Natural killer cell (primary cell): ENCODE data around the gene TMEM51. TPM values are rescaled to one million over a fixed set of nuclear protein-coding genes. Genes with fewer than 3 reads are reported as not detected.

Source experiments
- ATAC-seq, 3 donors: fragments of 150-1000 bp in 2 of 3; fragments of 200-7000 bp in 1 of 3; cut with Tn5 transposase; 1 replicate in 1 of 3; 2 replicates in 2 of 3; pipeline ENCODE4 v1.10.0; 2021; ENCODE audit warnings: mild to moderate bottlenecking in 2 of 3, moderate library complexity in 2 of 3
- DNase-seq, 2 donors: peaks; one replicate each; pipeline versions ENCODE4 v3.0.0 to v3.0.0-alpha.2; 2013 to 2021; ENCODE audit warnings: mixed read lengths in 1 of 2
- H3K27ac ChIP-seq: one replicate; pipeline ENCODE4 v1.5.1; 2013; ENCODE audit warnings: mild to moderate bottlenecking, low read length
- H3K27me3 ChIP-seq: one replicate; pipeline ENCODE4 v1.6.1; 2013; ENCODE audit warnings: low read length; ENCODE audit not compliant: control insufficient read depth, insufficient read depth
- H3K36me3 ChIP-seq: one replicate; pipeline ENCODE4 v1.6.1; 2013; ENCODE audit warnings: low read length; ENCODE audit not compliant: control insufficient read depth, insufficient read depth
- H3K4me1 ChIP-seq: one replicate; pipeline ENCODE4 v1.6.1; 2013; ENCODE audit warnings: low read length; ENCODE audit not compliant: control insufficient read depth, insufficient read depth
- H3K4me3 ChIP-seq: one replicate; pipeline ENCODE4 v1.5.1; 2013; ENCODE audit warnings: low read length
- H3K9me3 ChIP-seq: one replicate; pipeline ENCODE4 v1.6.1; 2013; ENCODE audit warnings: low read length; ENCODE audit not compliant: control insufficient read depth, insufficient read depth
- H3K27ac Mint-ChIP-seq, 2 donors: one replicate each; pipeline ENCODE4 v1.8.0; 2022; ENCODE audit warnings: mild to moderate bottlenecking in 2 of 2, mixed read lengths in 2 of 2, moderate library complexity in 1 of 2
- H3K27me3 Mint-ChIP-seq, 2 donors: one replicate each; pipeline ENCODE4 v1.8.0; 2022; ENCODE audit warnings: low read depth in 2 of 2, mixed read lengths in 2 of 2
- H3K36me3 Mint-ChIP-seq: one replicate; pipeline ENCODE4 v1.8.0; 2022; ENCODE audit warnings: mixed read lengths
- H3K4me1 Mint-ChIP-seq, 2 donors: one replicate each; pipeline ENCODE4 v1.8.0; 2022; ENCODE audit warnings: mixed read lengths in 2 of 2
- H3K4me3 Mint-ChIP-seq: one replicate; pipeline ENCODE4 v1.8.0; 2022; ENCODE audit warnings: mild to moderate bottlenecking, moderate library complexity, mixed read lengths
- H3K9me3 Mint-ChIP-seq, 2 donors: one replicate each; pipeline ENCODE4 v1.8.0; 2022; ENCODE audit warnings: mixed read lengths in 2 of 2
- CTCF ChIP-seq: fragments of 200-600 bp; IDR thresholded peaks from one replicate; pipeline ENCODE4 v1.8.0; 2022; ENCODE audit warnings: antibody characterized with exemption
- WGBS: methylation state at CpG from one replicate; pipeline ENCODE4 v1.1.7; 2013; ENCODE audit warnings: missing lambda C conversion rate; ENCODE audit not compliant: insufficient coverage; 5-methylcytosine and 5-hydroxymethylcytosine counted together
- intact Hi-C: fragments of 100-400 bp; cut with micrococcal nuclease; formaldehyde crosslinking; loops from one replicate; pipeline ENCODE4 v1.14.2; 2022
- total RNA-seq, 4 donors: library from RNA; stranded (reverse); fragments of 120-200 nt in 1 of 4; gene quantifications; one replicate each; pipeline versions ENCODE4 v1.2.3 to v1.2.4, GENCODE V29; 2013 to 2022

Gene TMEM51
- total RNA-seq, 3 donors from 2014 or later (not counting 1 experiment from before 2014, with no cell fraction given): not detected

- Mint-ChIP-seq H3K27ac (no peak overlapping the region), H3K36me3 (no peaks in the 10 kb centered on the region), H3K4me1 (peaks cover 0 to 5% of the 10 kb centered on the region in 2 donors), H3K27me3 (peaks cover 0 to 3% of the 10 kb centered on the region in 2 donors), H3K4me3 (no peak overlapping the region), H3K9me3 (no peaks in the 10 kb centered on the region)
- Histone ChIP-seq H3K4me1 (peaks cover 3% of the 10 kb centered on the region), H3K27me3 (no peaks in the 10 kb centered on the region), H3K4me3 (no peak overlapping the region), H3K27ac (no peak overlapping the region), H3K36me3 (no peaks in the 10 kb centered on the region), H3K9me3 (no peaks in the 10 kb centered on the region)
- no peak for TF ChIP-seq CTCF
- intact Hi-C loops: no loop called here
- DNase-seq (no peak), ATAC-seq (no peak)
- 88% methylated on average over 13 of the region's 15 CpGs for WGBS
Observed at GRCh38 chr1:15115542-15116330, 37.8 kb upstream of the TMEM51 start.

- TF ChIP-seq CTCF: no peak
- no peak for DNase-seq
- 79% methylated on average over 5 of the region's 5 CpGs for WGBS
- H3K27ac ChIP-seq: no peak overlapping the region
- peaks cover 3% of the 10 kb centered on the region for H3K4me1 ChIP-seq
- Mint-ChIP-seq H3K27me3 (peaks cover 0 to 3% of the 10 kb centered on the region in 2 donors), H3K27ac (no peak overlapping the region), H3K4me1 (peaks cover 0 to 4% of the 10 kb centered on the region in 2 donors), H3K4me3 (no peak overlapping the region), H3K36me3 (no peaks in the 10 kb centered on the region), H3K9me3 (no peaks in the 10 kb centered on the region)
- no peaks in the 10 kb centered on the region for H3K27me3 ChIP-seq
- intact Hi-C loops: no loop called here
- H3K4me3 ChIP-seq: no peak overlapping the region
- no peaks in the 10 kb centered on the region for H3K9me3 ChIP-seq
- no peaks in the 10 kb centered on the region for H3K36me3 ChIP-seq
- ATAC-seq: no peak
Observed at GRCh38 chr1:15116966-15117365, 36.6 kb upstream of the TMEM51 start.

GRCh38 chr1:15117671-15118325 is 35.7 kb upstream of the TMEM51 start:
- Mint-ChIP-seq H3K36me3 (no peaks in the 10 kb centered on the region), H3K4me3 (no peak overlapping the region), H3K4me1 (no peaks in the 10 kb centered on the region), H3K27me3 (peaks cover 0 to 3% of the 10 kb centered on the region in 2 donors), H3K9me3 (no peaks in the 10 kb centered on the region), H3K27ac (no peak overlapping the region)
- H3K27ac ChIP-seq: no peak overlapping the region
- no peaks in the 10 kb centered on the region for H3K4me1 ChIP-seq
- no peak for TF ChIP-seq CTCF
- no peaks in the 10 kb centered on the region for H3K36me3 ChIP-seq
- intact Hi-C loops: no loop called here
- 66% methylated on average over 8 of the region's 8 CpGs for WGBS
- no peak overlapping the region for H3K4me3 ChIP-seq
- no peaks in the 10 kb centered on the region for H3K9me3 ChIP-seq
- no peak for ATAC-seq
- no peak for DNase-seq
- no peaks in the 10 kb centered on the region for H3K27me3 ChIP-seq
